Measurements from ENCODE around the gene MAP6D1.

- TF ChIP-seq CTCF (IDR thresholded peaks at IDR 0.05) (no peak), EP300 (IDR thresholded peaks at IDR 0.05) (no peak), POLR2AphosphoS5 (IDR thresholded peaks at IDR 0.05) (no peak), POLR2A (IDR thresholded peaks at IDR 0.05) (no peak)
These were observed 32.5 kb upstream of the MAP6D1 start for GRCh38 chr3:183857863-183858262.
